ENCODE results near the gene NEMP1.

The NEMP1 gene

GRCh38 chr12:57098546-57098945 lies 20.0 kb upstream of the NEMP1 start:
- no peak for DNase-seq (ENCODE audit: low read depth)
- no peak for TF ChIP-seq CTCF (conservative IDR thresholded peaks at IDR 0.05; ENCODE audit: low read length)
- no peak overlapping the region for H3K4me3 ChIP-seq (ENCODE audit: low read length)

GRCh38 chr12:57097554-57097835 lies 18.9 kb upstream of the NEMP1 start:
- no peak for TF ChIP-seq CTCF (conservative IDR thresholded peaks at IDR 0.05; ENCODE audit: low read length)
- no peak for DNase-seq (ENCODE audit: low read depth)
- H3K4me3 ChIP-seq (ENCODE audit: low read length), result no peak overlapping the region

- TF ChIP-seq CTCF (conservative IDR thresholded peaks at IDR 0.05; ENCODE audit: low read length), result no peak
- no peak for DNase-seq (ENCODE audit: low read depth)
- H3K4me3 ChIP-seq (ENCODE audit: low read length), result no peak overlapping the region
Observed at GRCh38 chr12:57096748-57097553, 18.4 kb upstream of the NEMP1 start.

- DNase-seq (ENCODE audit: low read depth), result no peak
- no peak overlapping the region for H3K4me3 ChIP-seq (ENCODE audit: low read length)
- TF ChIP-seq CTCF (conservative IDR thresholded peaks at IDR 0.05; ENCODE audit: low read length), result no peak
Observed at GRCh38 chr12:57096099-57096572, 17.5 kb upstream of the NEMP1 start.

- H3K4me3 ChIP-seq (ENCODE audit: low read length), result no peak overlapping the region
- no peak for TF ChIP-seq CTCF (conservative IDR thresholded peaks at IDR 0.05; ENCODE audit: low read length)
- no peak for DNase-seq (ENCODE audit: low read depth)
Observed at GRCh38 chr12:57095440-57095839, 16.8 kb upstream of the NEMP1 start.

- TF ChIP-seq CTCF (conservative IDR thresholded peaks at IDR 0.05; ENCODE audit: low read length), result no peak
- no peak for DNase-seq (ENCODE audit: low read depth)
- no peak overlapping the region for H3K4me3 ChIP-seq (ENCODE audit: low read length)
Observed at GRCh38 chr12:57094208-57095160, 15.9 kb upstream of the NEMP1 start.
